ENCODE results near the gene PCDH9.

DNA sequence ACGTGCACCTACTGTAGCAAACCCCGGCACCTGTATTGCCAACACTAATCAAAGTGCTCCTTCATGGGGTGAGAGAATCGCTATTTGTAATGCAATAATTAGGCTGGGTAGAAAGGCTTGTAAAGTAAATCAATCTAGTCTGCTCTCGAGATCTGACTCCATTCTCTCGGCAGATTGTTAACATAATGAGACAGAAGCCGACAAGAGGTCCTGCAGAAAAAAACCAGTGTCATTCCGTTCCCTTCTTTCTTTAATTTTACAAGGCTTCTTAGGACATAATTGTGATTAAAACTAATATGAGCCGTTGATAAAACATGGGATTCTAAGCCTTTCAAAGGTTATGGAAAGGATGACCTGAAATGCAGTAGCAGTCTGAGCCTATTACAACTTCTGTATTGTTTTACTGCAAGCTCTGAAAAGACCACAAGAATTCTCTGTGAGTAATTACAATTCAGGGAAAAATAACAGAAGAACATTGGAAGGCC is 530.0 kb downstream of the PCDH9 start:
- TF ChIP-seq POLR2AphosphoS5 (IDR thresholded peaks at IDR 0.05; ENCODE audit: low read depth, low read length) (no peak), POLR2A (IDR thresholded peaks at IDR 0.05; ENCODE audit: low read depth, low read length) (no peak)
